Keratinocyte (primary cell): Measurements from ENCODE around the gene EXT2. TPM values are rescaled to one million over a fixed set of nuclear protein-coding genes. Genes with fewer than 3 reads are reported as not detected.

Experiments used
- DNase-seq: peaks from one replicate; pipeline ENCODE4 v3.0.0-alpha.2; 2011; ENCODE audit warnings: low read depth, missing footprints, low spot score
- FAIRE-seq: peaks from 2 replicates; lab custom pipeline; 2011; peaks lifted over from hg19 to GRCh38; lab: Jason Lieb, UNC
- H2AFZ ChIP-seq: 2 replicates; pipeline ENCODE4 v1.6.0; 2012; ENCODE audit warnings: low read length, control low read depth, inconsistent platforms; ENCODE audit not compliant: control insufficient read depth
- H3K27ac ChIP-seq: 2 replicates; pipeline ENCODE4 v1.5.1; 2011; ENCODE audit warnings: low read length; ENCODE audit not compliant: control insufficient read depth, insufficient read depth
- H3K27me3 ChIP-seq: 3 replicates; pipeline ENCODE4 v1.6.0; 2011; ENCODE audit warnings: low read length; ENCODE audit not compliant: control insufficient read depth, insufficient read depth; ENCODE audit errors: extremely low read depth
- H3K36me3 ChIP-seq, 2 experiments: 2 replicates in 1 of 2; 3 replicates in 1 of 2; pipeline ENCODE4 v1.5.1; 2011; ENCODE audit warnings: low read length in 2 of 2, mild to moderate bottlenecking in 1 of 2; ENCODE audit not compliant: control insufficient read depth in 2 of 2, insufficient read depth in 2 of 2; ENCODE audit errors: extremely low read depth in 1 of 2
- H3K4me1 ChIP-seq: 3 replicates; pipeline ENCODE4 v1.5.1; 2011; ENCODE audit warnings: low read length; ENCODE audit not compliant: control insufficient read depth, insufficient read depth; ENCODE audit errors: extremely low read depth
- H3K4me2 ChIP-seq: 3 replicates; pipeline ENCODE4 v1.6.0; 2011; ENCODE audit warnings: low read depth, low read length; ENCODE audit not compliant: control insufficient read depth, insufficient read depth; ENCODE audit errors: extremely low read depth
- H3K4me3 ChIP-seq, 3 experiments: fragments of 200-600 bp in 1 of 3; sonication (generic) in 1 of 3; 2 replicates in 2 of 3; 3 replicates in 1 of 3; pipeline ENCODE4 v1.5.1; 2011 to 2016; ENCODE audit warnings: low read length in 3 of 3, mild to moderate bottlenecking in 3 of 3, control low read depth in 2 of 3, inconsistent platforms in 1 of 3, low read depth in 1 of 3, mixed read lengths in 1 of 3, mixed run types in 1 of 3, moderate library complexity in 1 of 3; ENCODE audit not compliant: control insufficient read depth in 2 of 3, insufficient read depth in 2 of 3; ENCODE audit errors: extremely low read depth in 1 of 3
- H3K79me2 ChIP-seq: 2 replicates; pipeline ENCODE4 v1.6.0; 2012; ENCODE audit warnings: low read length; ENCODE audit not compliant: control insufficient read depth, insufficient read depth
- H3K9ac ChIP-seq: 3 replicates; pipeline ENCODE4 v1.6.0; 2011; ENCODE audit warnings: low read length; ENCODE audit not compliant: control insufficient read depth, insufficient read depth; ENCODE audit errors: extremely low read depth
- H3K9me1 ChIP-seq: 3 replicates; pipeline ENCODE4 v1.6.0; 2011; ENCODE audit warnings: low read length; ENCODE audit not compliant: control insufficient read depth, insufficient read depth; ENCODE audit errors: extremely low read depth
- H3K9me3 ChIP-seq: 2 replicates; pipeline ENCODE4 v1.5.1; 2012; ENCODE audit warnings: low read depth, low read length; ENCODE audit not compliant: control insufficient read depth
- H4K20me1 ChIP-seq: 3 replicates; pipeline ENCODE4 v1.6.0; 2011; ENCODE audit warnings: low read length; ENCODE audit not compliant: control insufficient read depth, insufficient read depth; ENCODE audit errors: extremely low read depth
- EZH2 ChIP-seq: IDR thresholded peaks from one replicate; pipeline ENCODE4 v1.6.1; 2012; ENCODE audit warnings: inconsistent platforms, mild to moderate bottlenecking, low read length, moderate library complexity
- dilution Hi-C: fragments of 300-500 bp; cut with MboI; formaldehyde crosslinking; loops from one replicate; pipeline ENCODE4 v1.7.0; 2020; ENCODE audit warnings: low sequenced_read_pairs; ENCODE audit not compliant: extremely low pct_ligation_motif_present
- polyA plus RNA-seq, 5 experiments: library from polyadenylated mRNA; depleted of rRNA in 3 of 5; stranded (reverse) in 3 of 5; stranded (forward) in 1 of 5; unstranded in 1 of 5; fragments of >200 nt; gene quantifications; 1 replicate in 1 of 5; 2 replicates in 3 of 5; 3 replicates in 1 of 5; pipeline versions ENCODE4 v1.2.1 to v1.2.3, GENCODE V29; 2011 to 2012; ENCODE audit warnings: missing spikeins in 2 of 5, low read depth in 1 of 5, low replicate concordance in 1 of 5
- TF ChIP-seq, protein P1 (sequence below), 3 experiments: IDR thresholded peaks in 1 of 3; conservative IDR thresholded peaks in 1 of 3; optimal IDR thresholded peaks in 1 of 3; 2 replicates in 2 of 3; 3 replicates in 1 of 3; pipeline versions ENCODE3 to v1.5.1; 2011; ENCODE audit warnings: low read length in 3 of 3, mild to moderate bottlenecking in 3 of 3, moderate library complexity in 2 of 3, control low read depth in 1 of 3, inconsistent platforms in 1 of 3; ENCODE audit not compliant: insufficient read depth in 2 of 3; ENCODE audit errors: extremely low read depth in 1 of 3

The EXT2 gene
- polyA plus RNA-seq, 1 donor (not counting 4 experiments of a cell fraction or from before 2014, with no cell fraction given) = 148 TPM

DNA sequence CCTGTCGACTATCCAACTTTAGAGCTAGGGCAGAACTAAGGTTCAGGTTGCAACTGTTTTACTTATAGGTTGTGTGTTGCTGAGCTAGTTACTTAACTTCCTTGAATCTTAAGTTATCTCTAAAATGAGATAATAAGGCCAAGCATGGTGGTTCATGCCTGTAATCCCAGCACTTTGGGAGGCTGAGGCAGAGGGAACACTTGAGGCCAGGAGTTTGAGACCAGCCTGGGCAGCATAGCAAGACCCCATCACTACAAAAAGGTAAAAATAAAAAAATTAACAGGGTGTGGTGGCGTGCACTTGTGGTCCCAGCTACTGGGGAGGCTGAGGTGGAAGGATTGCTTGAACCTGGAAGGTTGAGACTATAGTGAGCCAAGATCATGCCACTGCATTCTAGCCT lies 27.3 kb upstream of the EXT2 start:
- DNase-seq (no peak), FAIRE-seq (no peak)
- Histone ChIP-seq H3K27me3 (no peaks in the 10 kb centered on the region), H3K4me3 (no peak overlapping the region), H2AFZ (no peak overlapping the region), H3K79me2 (no peaks in the 10 kb centered on the region), H3K36me3 (no peaks in the 10 kb centered on the region), H3K9ac (no peak overlapping the region), H3K4me2 (no peak overlapping the region), H4K20me1 (no peaks in the 10 kb centered on the region), H3K9me3 (no peaks in the 10 kb centered on the region), H3K9me1 (no peaks in the 10 kb centered on the region), H3K27ac (no peak overlapping the region), H3K4me1 (peaks cover 5% of the 10 kb centered on the region)
- dilution Hi-C loops = no loop called here
- no peak for TF ChIP-seq EZH2
- TF ChIP-seq, protein P1, sequence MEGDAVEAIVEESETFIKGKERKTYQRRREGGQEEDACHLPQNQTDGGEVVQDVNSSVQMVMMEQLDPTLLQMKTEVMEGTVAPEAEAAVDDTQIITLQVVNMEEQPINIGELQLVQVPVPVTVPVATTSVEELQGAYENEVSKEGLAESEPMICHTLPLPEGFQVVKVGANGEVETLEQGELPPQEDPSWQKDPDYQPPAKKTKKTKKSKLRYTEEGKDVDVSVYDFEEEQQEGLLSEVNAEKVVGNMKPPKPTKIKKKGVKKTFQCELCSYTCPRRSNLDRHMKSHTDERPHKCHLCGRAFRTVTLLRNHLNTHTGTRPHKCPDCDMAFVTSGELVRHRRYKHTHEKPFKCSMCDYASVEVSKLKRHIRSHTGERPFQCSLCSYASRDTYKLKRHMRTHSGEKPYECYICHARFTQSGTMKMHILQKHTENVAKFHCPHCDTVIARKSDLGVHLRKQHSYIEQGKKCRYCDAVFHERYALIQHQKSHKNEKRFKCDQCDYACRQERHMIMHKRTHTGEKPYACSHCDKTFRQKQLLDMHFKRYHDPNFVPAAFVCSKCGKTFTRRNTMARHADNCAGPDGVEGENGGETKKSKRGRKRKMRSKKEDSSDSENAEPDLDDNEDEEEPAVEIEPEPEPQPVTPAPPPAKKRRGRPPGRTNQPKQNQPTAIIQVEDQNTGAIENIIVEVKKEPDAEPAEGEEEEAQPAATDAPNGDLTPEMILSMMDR (optimal IDR thresholded peaks at IDR 0.05 in 1 of 3, IDR thresholded peaks at IDR 0.05 in 1 of 3, conservative IDR thresholded peaks at IDR 0.05 in 1 of 3; ENCODE audit: extremely low read depth in 1 of 3, insufficient read depth in 2 of 3, low read length in 3 of 3) = no peak

DNA sequence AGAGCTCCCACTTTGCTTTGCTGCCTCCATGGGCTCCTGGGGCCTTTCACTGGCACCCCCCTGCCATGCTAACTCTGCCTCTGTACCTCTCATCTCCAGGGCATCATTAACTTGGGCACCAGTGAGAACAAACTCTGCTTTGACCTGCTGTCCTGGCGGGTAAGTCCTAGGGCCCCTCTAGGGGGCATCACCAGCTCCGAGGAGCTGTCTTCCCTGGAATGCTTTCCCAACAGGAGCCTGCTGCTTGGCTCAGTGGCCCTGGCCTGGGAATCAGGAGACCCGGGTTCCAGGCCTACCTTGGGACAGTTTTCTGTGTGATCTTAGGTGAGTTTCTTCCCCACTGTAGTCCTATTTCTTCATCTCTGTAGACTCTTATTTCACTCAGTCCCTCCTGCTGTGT lies 24.3 kb upstream of the EXT2 start:
- no peaks in the 10 kb centered on the region for H4K20me1 ChIP-seq
- H3K4me1 ChIP-seq = peaks cover 5% of the 10 kb centered on the region
- TF ChIP-seq, protein P1 (optimal IDR thresholded peaks at IDR 0.05 in 1 of 3, IDR thresholded peaks at IDR 0.05 in 1 of 3, conservative IDR thresholded peaks at IDR 0.05 in 1 of 3; ENCODE audit: extremely low read depth in 1 of 3, insufficient read depth in 2 of 3, low read length in 3 of 3) = no peak
- TF ChIP-seq EZH2 = no peak
- DNase-seq (no peak), FAIRE-seq (no peak)
- no peaks in the 10 kb centered on the region for H3K9me1 ChIP-seq
- no peak overlapping the region for H2AFZ ChIP-seq
- no peaks in the 10 kb centered on the region for H3K79me2 ChIP-seq
- dilution Hi-C loops = no loop called here
- no peak overlapping the region for H3K4me2 ChIP-seq
- no peak overlapping the region for H3K9ac ChIP-seq
- H3K4me3 ChIP-seq = no peak overlapping the region
- H3K36me3 ChIP-seq = peaks cover 0 to 1% of the 10 kb centered on the region in 2 experiments
- H3K9me3 ChIP-seq = no peaks in the 10 kb centered on the region
- H3K27ac ChIP-seq = no peak overlapping the region
- no peaks in the 10 kb centered on the region for H3K27me3 ChIP-seq
